ENCODE data around the gene EYS. TPM values are rescaled to one million over a fixed set of nuclear protein-coding genes. Genes with fewer than 3 reads are reported as not detected.

Gene EYS
- total RNA-seq, 1 experiment from 2014 or later: not detected

- ATAC-seq: no peak
- CTCF ChIA-PET: no interaction called here
- RAD21 ChIA-PET (ENCODE audit: low non-redundant PET in 1 of 2, low total read pairs in 2 of 2, uncharacterized antibody in 2 of 2, unreplicated experiment in 2 of 2): no interaction called here
These were observed 427.0 kb downstream of the EYS start for GRCh38 chr6:65280060-65280459.

GRCh38 chr6:65262241-65262640, 444.8 kb downstream of the EYS start:
- no peak overlapping the region for H3K9ac ChIP-seq (ENCODE audit: low read length)
- no peaks in the 10 kb centered on the region for H3K36me3 ChIP-seq (ENCODE audit: control insufficient read depth in 1 of 2, insufficient read depth in 2 of 2, low read length in 2 of 2)
- H3K27ac ChIP-seq (ENCODE audit: low read depth, low read length): no peak overlapping the region
- no peaks in the 10 kb centered on the region for H3K9me2 ChIP-seq (ENCODE audit: insufficient read depth)
- no peaks in the 10 kb centered on the region for H4K20me1 ChIP-seq (ENCODE audit: insufficient read depth)
- H3K4me2 ChIP-seq (ENCODE audit: low read length): no peak overlapping the region
- no peaks in the 10 kb centered on the region for H3K4me1 ChIP-seq (ENCODE audit: control insufficient read depth in 1 of 2, insufficient read depth in 2 of 2, low read length in 2 of 2)
- ATAC-seq: no peak
- H3K79me2 ChIP-seq (ENCODE audit: insufficient read depth, low read length): no peaks in the 10 kb centered on the region
- ChIA-PET RAD21 (ENCODE audit: low non-redundant PET in 1 of 2, low total read pairs in 2 of 2, uncharacterized antibody in 2 of 2, unreplicated experiment in 2 of 2) (no interaction called here), CTCF (no interaction called here), POLR2A (no interaction called here)
- H3K4me3 ChIP-seq (replicated peaks in 1 of 2; ENCODE audit: low read depth in 1 of 2, low read length in 2 of 2): no peak overlapping the region
- no TSS peak for BruUV-seq (replicated peaks)
- peaks cover 3 to 11% of the 10 kb centered on the region in 2 experiments; a peak in 3 of 4 replicates for H3K9me3 ChIP-seq (ENCODE audit: control insufficient read depth in 1 of 2, insufficient read depth in 1 of 2, low read depth in 1 of 2, low read length in 2 of 2)
- H2AFZ ChIP-seq (ENCODE audit: low read depth, low read length, poor library complexity, severe bottlenecking): no peak overlapping the region
- intact Hi-C loops (cut with micrococcal nuclease): no loop called here
- H3K27me3 ChIP-seq (ENCODE audit: insufficient read depth, low read length): no peaks in the 10 kb centered on the region
- no peak for DNase-seq (ENCODE audit: low read depth, low spot score)
- TF ChIP-seq ZBTB33 (IDR thresholded peaks at IDR 0.05; ENCODE audit: extremely low read depth, insufficient replicate concordance, low read length): no peak
- TF ChIP-seq POLR2AphosphoS5 (IDR thresholded peaks at IDR 0.05; ENCODE audit: low read depth, low read length): no peak
- no peak for TF ChIP-seq FOSL1 (IDR thresholded peaks at IDR 0.05; ENCODE audit: low read depth)
- TF ChIP-seq SRF (IDR thresholded peaks at IDR 0.05; ENCODE audit: low read depth): no peak
- TF ChIP-seq RAD21 (IDR thresholded peaks at IDR 0.05; ENCODE audit: low read depth): no peak
- no peak for TF ChIP-seq EZH2 (IDR thresholded peaks at IDR 0.05)
- TF ChIP-seq JUND (IDR thresholded peaks at IDR 0.05): no peak
- no peak for TF ChIP-seq MAX (IDR thresholded peaks at IDR 0.05)
- no peak for TF ChIP-seq CBX3 (IDR thresholded peaks at IDR 0.05; ENCODE audit: low read depth)
- no peak for TF ChIP-seq REST (IDR thresholded peaks at IDR 0.05; ENCODE audit: low read depth)
- no peak for TF ChIP-seq SIN3A (IDR thresholded peaks at IDR 0.05; ENCODE audit: low read depth)
- TF ChIP-seq CEBPB (IDR thresholded peaks at IDR 0.05; ENCODE audit: low read depth): no peak
- TF ChIP-seq POLR2A (IDR thresholded peaks at IDR 0.05; ENCODE audit: borderline replicate concordance, extremely low read depth, insufficient read depth, insufficient read length): no peak
- TF ChIP-seq ELF1 (IDR thresholded peaks at IDR 0.05; ENCODE audit: borderline replicate concordance, low read depth): no peak

More at GRCh38 chr6:65280060-65280459, 427.0 kb downstream of the EYS start:
- Histone ChIP-seq H3K4me3 (replicated peaks in 1 of 2; ENCODE audit: low read depth in 1 of 2, low read length in 2 of 2) (no peak overlapping the region), H3K79me2 (ENCODE audit: insufficient read depth, low read length) (no peaks in the 10 kb centered on the region), H3K9ac (ENCODE audit: low read length) (no peak overlapping the region), H3K27ac (ENCODE audit: low read depth, low read length) (no peak overlapping the region), H3K9me3 (ENCODE audit: control insufficient read depth in 1 of 2, insufficient read depth in 1 of 2, low read depth in 1 of 2, low read length in 2 of 2) (peaks cover 8 to 9% of the 10 kb centered on the region in 2 experiments; a peak in 2 of 4 replicates), H3K36me3 (ENCODE audit: control insufficient read depth in 1 of 2, insufficient read depth in 2 of 2, low read length in 2 of 2) (no peaks in the 10 kb centered on the region), H2AFZ (ENCODE audit: low read depth, low read length, poor library complexity, severe bottlenecking) (no peak overlapping the region), H4K20me1 (ENCODE audit: insufficient read depth) (no peaks in the 10 kb centered on the region), H3K4me1 (ENCODE audit: control insufficient read depth in 1 of 2, insufficient read depth in 2 of 2, low read length in 2 of 2) (no peaks in the 10 kb centered on the region), H3K27me3 (ENCODE audit: insufficient read depth, low read length) (no peaks in the 10 kb centered on the region), H3K9me2 (ENCODE audit: insufficient read depth) (no peaks in the 10 kb centered on the region), H3K4me2 (ENCODE audit: low read length) (no peak overlapping the region)
- intact Hi-C loops (cut with micrococcal nuclease): no loop called here
- BruUV-seq (replicated peaks): no TSS peak
- DNase-seq (ENCODE audit: low read depth, low spot score): no peak
- TF ChIP-seq SIN3A (IDR thresholded peaks at IDR 0.05; ENCODE audit: low read depth) (no peak), CBX3 (IDR thresholded peaks at IDR 0.05; ENCODE audit: low read depth) (no peak), POLR2AphosphoS5 (IDR thresholded peaks at IDR 0.05; ENCODE audit: low read depth, low read length) (no peak), EZH2phosphoT487 (IDR thresholded peaks at IDR 0.05; ENCODE audit: borderline replicate concordance) (no peak), FOSL1 (IDR thresholded peaks at IDR 0.05; ENCODE audit: low read depth) (no peak), MAX (IDR thresholded peaks at IDR 0.05) (no peak), CEBPB (IDR thresholded peaks at IDR 0.05; ENCODE audit: low read depth) (no peak)
- POLR2A ChIA-PET: no interaction called here
